T1000 (cell line): Measurements from ENCODE around the gene RAP2B.
"Not testable (repeated sequence)": the region's sequence is repeated elsewhere in the genome, so short reads cannot be mapped to it uniquely, and the experiment has no call there.

Source experiments
- DNase-seq: peaks from one replicate; lab custom pipeline; 2025; ENCODE audit warnings: mixed read lengths; lab: John Stamatoyannopoulos, UW

Gene RAP2B

GRCh38 chr3:153193786-153194476 is 31.9 kb downstream of the RAP2B start:
- DNase-seq = not testable (repeated sequence)

DNA sequence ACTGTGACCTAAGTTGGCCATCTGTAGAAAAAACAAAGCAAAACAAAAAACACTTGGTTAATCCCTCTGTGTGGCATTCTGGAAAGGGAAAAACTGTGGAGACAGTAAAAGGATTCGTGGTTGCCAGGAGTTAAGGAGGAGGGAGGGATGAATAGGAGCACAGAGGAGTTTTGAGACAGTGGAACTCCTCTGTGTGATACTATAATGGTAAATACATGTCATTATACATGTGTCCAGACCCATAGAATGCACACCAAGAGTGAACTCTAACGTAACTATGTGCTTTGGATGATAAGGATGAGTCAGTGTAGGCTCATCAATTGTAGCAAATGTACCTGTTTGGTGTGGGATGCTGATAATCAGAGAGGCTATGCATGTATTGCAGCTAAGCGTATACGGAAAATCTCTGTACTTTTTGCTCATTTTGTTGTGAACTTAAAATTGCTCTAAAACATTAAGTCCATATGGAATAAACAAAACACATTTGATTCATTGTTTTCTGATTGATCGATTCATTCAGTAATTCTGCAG is 33.4 kb downstream of the RAP2B start:
- DNase-seq = no peak

- DNase-seq = no peak
Observed at GRCh38 chr3:153209596-153209995, 47.6 kb downstream of the RAP2B start.

GRCh38 chr3:153210146-153210545 is 48.1 kb downstream of the RAP2B start:
- DNase-seq = no peak

DNA sequence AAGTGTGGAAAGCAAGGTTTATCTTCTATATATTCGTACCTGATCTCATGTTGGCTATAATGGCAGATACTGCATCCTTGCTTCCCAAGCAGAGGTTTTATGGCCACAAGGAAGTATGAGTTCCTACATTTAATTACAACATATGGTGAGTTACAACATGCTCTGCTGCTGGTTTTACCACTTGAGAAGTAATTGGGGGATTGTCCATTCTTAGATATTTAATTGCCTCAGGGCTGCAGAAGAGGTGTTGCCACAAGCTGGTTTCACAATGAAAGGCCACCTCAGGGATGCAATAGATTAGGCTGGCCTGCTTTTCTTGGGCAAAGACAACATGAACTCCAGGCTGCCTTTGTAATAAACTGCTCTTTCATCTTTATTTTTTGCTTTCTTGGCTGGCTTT is 48.6 kb downstream of the RAP2B start:
- no peak for DNase-seq

DNA sequence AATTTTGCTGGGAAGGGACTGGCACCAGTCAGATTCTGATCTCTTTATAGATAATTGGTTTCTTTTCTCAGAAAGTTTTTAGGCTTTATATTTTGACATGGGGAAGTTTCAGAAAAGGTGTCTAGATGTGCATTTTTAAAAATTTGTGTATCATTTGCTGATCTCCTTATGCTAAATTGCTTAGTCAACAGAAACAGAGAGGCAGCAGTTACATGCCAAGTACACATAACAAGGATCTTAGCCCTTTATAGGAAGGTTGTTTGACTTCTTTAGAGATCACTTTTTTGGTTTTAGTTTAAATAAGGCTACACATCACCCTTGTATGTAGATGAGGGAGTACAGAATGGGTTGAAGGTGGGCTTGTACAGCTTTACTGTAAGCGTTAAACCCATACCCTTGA is 53.5 kb downstream of the RAP2B start:
- DNase-seq = no peak

DNA sequence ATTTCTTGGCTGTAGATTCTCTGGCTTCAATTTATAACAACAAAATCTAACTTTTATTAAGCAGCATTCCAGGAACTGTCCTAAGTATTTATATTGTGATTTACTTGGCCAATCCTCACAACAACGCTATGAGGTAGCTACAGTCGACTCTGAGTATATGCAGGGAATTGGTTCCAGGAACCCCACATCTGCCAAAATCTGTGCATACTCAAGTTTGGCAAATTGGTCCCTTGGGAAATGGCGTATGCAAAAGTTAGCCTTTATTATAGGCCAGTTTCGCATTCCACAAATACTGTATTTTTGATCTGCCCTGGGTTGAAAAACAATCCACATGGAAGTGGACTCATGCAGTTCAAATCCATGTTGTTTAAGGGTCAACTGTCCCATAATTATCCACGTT is 53.9 kb downstream of the RAP2B start:
- DNase-seq = no peak

DNA sequence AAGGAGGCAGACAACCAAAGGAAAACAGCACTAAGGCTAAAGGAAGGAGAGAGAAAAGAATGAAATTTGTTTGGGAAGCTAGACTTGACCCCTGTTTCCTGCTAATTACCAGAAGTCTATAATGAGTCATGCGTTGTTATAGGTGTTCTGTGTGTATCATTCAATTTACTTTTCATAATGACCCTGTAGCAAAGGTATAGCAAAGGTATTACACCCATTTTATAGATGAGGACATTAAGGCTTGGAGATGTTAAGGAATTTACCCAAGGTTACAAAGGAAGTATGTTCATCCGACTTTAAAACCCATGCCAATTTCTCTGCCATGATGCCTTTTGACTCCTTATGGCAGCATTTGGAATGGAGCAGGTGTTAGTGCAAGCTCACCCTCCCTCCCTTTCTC is 54.9 kb downstream of the RAP2B start:
- no peak for DNase-seq

DNA sequence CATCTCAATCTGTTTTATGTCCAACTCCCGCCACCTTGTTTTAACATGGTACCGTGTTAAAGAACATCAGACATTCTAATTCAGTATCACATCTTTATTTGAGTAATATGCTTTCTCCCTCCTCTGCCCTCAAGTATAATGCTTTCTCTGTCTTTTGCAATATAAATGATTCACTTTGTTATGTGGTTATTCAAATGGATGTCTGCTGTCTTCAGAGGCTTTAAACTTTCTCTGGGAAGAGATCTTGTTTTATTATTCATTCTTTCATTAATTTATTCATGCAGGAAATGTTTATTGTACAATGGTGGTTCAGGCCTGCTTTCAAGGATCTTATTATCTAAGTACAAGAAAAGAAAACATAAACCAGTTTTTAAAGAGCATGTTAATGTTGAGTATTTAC is 57.1 kb downstream of the RAP2B start:
- no peak for DNase-seq
